ENCODE data around the gene KRTAP5-1.

The KRTAP5-1 gene

GRCh38 chr11:1570896-1571759 lies 14.0 kb downstream of the KRTAP5-1 start:
- no peak for DNase-seq

- no peak for DNase-seq
Observed at GRCh38 chr11:1570531-1570895, 14.6 kb downstream of the KRTAP5-1 start.

- no peak for DNase-seq
Observed at GRCh38 chr11:1570001-1570453, 15.1 kb downstream of the KRTAP5-1 start.

- no peak for DNase-seq
Observed at GRCh38 chr11:1569251-1569780, 15.8 kb downstream of the KRTAP5-1 start.

- DNase-seq = peak; percentile 40
Observed at GRCh38 chr11:1568441-1568911, 16.6 kb downstream of the KRTAP5-1 start.

- DNase-seq = no peak
Observed at GRCh38 chr11:1567721-1568100, 17.4 kb downstream of the KRTAP5-1 start.

GRCh38 chr11:1567052-1567720 lies 17.9 kb downstream of the KRTAP5-1 start:
- DNase-seq = no peak

GRCh38 chr11:1566381-1567051 lies 18.6 kb downstream of the KRTAP5-1 start:
- DNase-seq = no peak

GRCh38 chr11:1565904-1566247 lies 19.2 kb downstream of the KRTAP5-1 start:
- no peak for DNase-seq

GRCh38 chr11:1565173-1565903 lies 19.7 kb downstream of the KRTAP5-1 start:
- DNase-seq = no peak

GRCh38 chr11:1564535-1565172 lies 20.4 kb downstream of the KRTAP5-1 start:
- peak; percentile 47 for DNase-seq

- no peak for DNase-seq
Observed at GRCh38 chr11:1563697-1564534, 21.2 kb downstream of the KRTAP5-1 start.

GRCh38 chr11:1563149-1563638 lies 21.9 kb downstream of the KRTAP5-1 start:
- no peak for DNase-seq

GRCh38 chr11:1562469-1563148 lies 22.5 kb downstream of the KRTAP5-1 start:
- DNase-seq = no peak

GRCh38 chr11:1561955-1562354 lies 23.1 kb downstream of the KRTAP5-1 start:
- DNase-seq = no peak

- DNase-seq = no peak
Observed at GRCh38 chr11:1561266-1561665, 23.8 kb downstream of the KRTAP5-1 start.

GRCh38 chr11:1560649-1561251 lies 24.3 kb downstream of the KRTAP5-1 start:
- no peak for DNase-seq

GRCh38 chr11:1560002-1560648 lies 25.0 kb downstream of the KRTAP5-1 start:
- no peak for DNase-seq
